IPS-15b (cell line): ENCODE measurements around the gene PRSS27.

Experiments
- H3K27me3 ChIP-seq: one replicate; pipeline ENCODE4 v1.6.1; 2013; ENCODE audit warnings: low read length; ENCODE audit not compliant: control insufficient read depth, insufficient read depth
- H3K36me3 ChIP-seq: one replicate; pipeline ENCODE4 v1.6.1; 2013; ENCODE audit warnings: low read length; ENCODE audit not compliant: control insufficient read depth, insufficient read depth
- H3K4me1 ChIP-seq: one replicate; pipeline ENCODE4 v1.6.1; 2013; ENCODE audit warnings: mild to moderate bottlenecking, low read length; ENCODE audit not compliant: control insufficient read depth, insufficient read depth
- H3K4me3 ChIP-seq: one replicate; pipeline ENCODE4 v1.5.1; 2013; ENCODE audit warnings: low read depth, low read length
- H3K9ac ChIP-seq: one replicate; pipeline ENCODE4 v1.6.1; 2013; ENCODE audit warnings: low read depth, mild to moderate bottlenecking, low read length
- H3K9me3 ChIP-seq: one replicate; pipeline ENCODE4 v1.6.1; 2013; ENCODE audit warnings: mild to moderate bottlenecking, low read length; ENCODE audit not compliant: control insufficient read depth, insufficient read depth

PRSS27 gene

GRCh38 chr16:2711370-2712062, 8.5 kb downstream of the PRSS27 start:
- H3K4me3 ChIP-seq, result no peak overlapping the region
- no peaks in the 10 kb centered on the region for H3K27me3 ChIP-seq
- H3K9ac ChIP-seq, result no peak overlapping the region
- H3K9me3 ChIP-seq, result no peaks in the 10 kb centered on the region
- peaks cover 24% of the 10 kb centered on the region for H3K36me3 ChIP-seq
- H3K4me1 ChIP-seq, result no peaks in the 10 kb centered on the region

GRCh38 chr16:2710711-2711231, 9.3 kb downstream of the PRSS27 start:
- Histone ChIP-seq H3K9ac (no peak overlapping the region), H3K4me3 (no peak overlapping the region), H3K36me3 (peaks cover 24% of the 10 kb centered on the region), H3K4me1 (no peaks in the 10 kb centered on the region), H3K27me3 (no peaks in the 10 kb centered on the region), H3K9me3 (no peaks in the 10 kb centered on the region)

GRCh38 chr16:2710021-2710710, 9.9 kb downstream of the PRSS27 start:
- peaks cover 29% of the 10 kb centered on the region for H3K36me3 ChIP-seq
- H3K9me3 ChIP-seq, result no peaks in the 10 kb centered on the region
- no peak overlapping the region for H3K9ac ChIP-seq
- H3K27me3 ChIP-seq, result no peaks in the 10 kb centered on the region
- no peaks in the 10 kb centered on the region for H3K4me1 ChIP-seq
- no peak overlapping the region for H3K4me3 ChIP-seq

- peaks cover 35% of the 10 kb centered on the region for H3K36me3 ChIP-seq
- no peaks in the 10 kb centered on the region for H3K27me3 ChIP-seq
- no peak overlapping the region for H3K4me3 ChIP-seq
- H3K4me1 ChIP-seq, result no peaks in the 10 kb centered on the region
- H3K9ac ChIP-seq, result no peak overlapping the region
- no peaks in the 10 kb centered on the region for H3K9me3 ChIP-seq
Observed at GRCh38 chr16:2709588-2709984, 10.4 kb downstream of the PRSS27 start.

- Histone ChIP-seq H3K9ac (no peak overlapping the region), H3K27me3 (no peaks in the 10 kb centered on the region), H3K36me3 (peaks cover 36% of the 10 kb centered on the region)
Observed at GRCh38 chr16:2708955-2709587, 11.0 kb downstream of the PRSS27 start.

GRCh38 chr16:2708290-2708639, 11.8 kb downstream of the PRSS27 start:
- Histone ChIP-seq H3K9me3 (no peaks in the 10 kb centered on the region), H3K36me3 (peaks cover 40% of the 10 kb centered on the region), H3K4me1 (no peaks in the 10 kb centered on the region)

More at GRCh38 chr16:2708955-2709587, 11.0 kb downstream of the PRSS27 start:
- H3K9me3 ChIP-seq, result no peaks in the 10 kb centered on the region
- no peaks in the 10 kb centered on the region for H3K4me1 ChIP-seq
- H3K4me3 ChIP-seq, result no peak overlapping the region

GRCh38 chr16:2707368-2708289, 12.4 kb downstream of the PRSS27 start:
- Histone ChIP-seq H3K9me3 (no peaks in the 10 kb centered on the region), H3K4me3 (no peak overlapping the region), H3K9ac (no peak overlapping the region), H3K27me3 (no peaks in the 10 kb centered on the region), H3K36me3 (peaks cover 40% of the 10 kb centered on the region), H3K4me1 (no peaks in the 10 kb centered on the region)

More at GRCh38 chr16:2708290-2708639, 11.8 kb downstream of the PRSS27 start:
- Histone ChIP-seq H3K27me3 (no peaks in the 10 kb centered on the region), H3K4me3 (no peak overlapping the region), H3K9ac (no peak overlapping the region)

- Histone ChIP-seq H3K36me3 (peaks cover 47% of the 10 kb centered on the region), H3K4me3 (no peak overlapping the region), H3K9ac (no peak overlapping the region), H3K4me1 (no peaks in the 10 kb centered on the region), H3K9me3 (no peaks in the 10 kb centered on the region), H3K27me3 (no peaks in the 10 kb centered on the region)
Observed at GRCh38 chr16:2706611-2707311, 13.3 kb downstream of the PRSS27 start.

GRCh38 chr16:2706085-2706484, 13.9 kb downstream of the PRSS27 start:
- no peaks in the 10 kb centered on the region for H3K27me3 ChIP-seq
- H3K4me1 ChIP-seq, result no peaks in the 10 kb centered on the region
- H3K4me3 ChIP-seq, result no peak overlapping the region
- no peak overlapping the region for H3K9ac ChIP-seq
- no peaks in the 10 kb centered on the region for H3K9me3 ChIP-seq
- H3K36me3 ChIP-seq, result peaks cover 47% of the 10 kb centered on the region

- Histone ChIP-seq H3K4me3 (no peak overlapping the region), H3K36me3 (peaks cover 52% of the 10 kb centered on the region), H3K9ac (no peak overlapping the region), H3K9me3 (no peaks in the 10 kb centered on the region), H3K4me1 (no peaks in the 10 kb centered on the region), H3K27me3 (no peaks in the 10 kb centered on the region)
Observed at GRCh38 chr16:2705351-2705750, 14.7 kb downstream of the PRSS27 start.

- Histone ChIP-seq H3K4me1 (no peaks in the 10 kb centered on the region), H3K4me3 (no peak overlapping the region), H3K9ac (no peak overlapping the region), H3K36me3 (peaks cover 52% of the 10 kb centered on the region), H3K9me3 (no peaks in the 10 kb centered on the region), H3K27me3 (no peaks in the 10 kb centered on the region)
Observed at GRCh38 chr16:2704983-2705275, 15.1 kb downstream of the PRSS27 start.
